Measurements from ENCODE around the gene FMNL2.

Gene FMNL2

GRCh38 chr2:152298754-152299153, 36.2 kb upstream of the FMNL2 start (continued):
- TF ChIP-seq REST (tag by site-specific recombination; IDR thresholded peaks at IDR 0.05) = no peak
- no peak for TF ChIP-seq ZNF114 (tag by site-specific recombination; IDR thresholded peaks at IDR 0.05)

- no peak for TF ChIP-seq ZNF169 (tag by site-specific recombination; IDR thresholded peaks at IDR 0.05)
- TF ChIP-seq ZNF747 (tag by site-specific recombination; IDR thresholded peaks at IDR 0.05) = no peak
- TF ChIP-seq ZNF529 (tag by site-specific recombination; IDR thresholded peaks at IDR 0.05; ENCODE audit: insufficient replicate concordance) = no peak
- no peak for TF ChIP-seq ZNF670 (tag by site-specific recombination; IDR thresholded peaks at IDR 0.05; ENCODE audit: low read depth)
- no peak for TF ChIP-seq ZNF677 (tag by site-specific recombination; IDR thresholded peaks at IDR 0.05)
- no peak for TF ChIP-seq ZNF16 (tag by site-specific recombination; IDR thresholded peaks at IDR 0.05; ENCODE audit: low read depth)
- no peak for TF ChIP-seq SCRT2 (tag by site-specific recombination; IDR thresholded peaks at IDR 0.05)
- no peak for TF ChIP-seq ZNF610 (tag by site-specific recombination; IDR thresholded peaks at IDR 0.05; ENCODE audit: borderline replicate concordance)
- TF ChIP-seq GLIS1 (tag by site-specific recombination; IDR thresholded peaks at IDR 0.05) = no peak
- no peak for TF ChIP-seq ZNF391 (tag by site-specific recombination; IDR thresholded peaks at IDR 0.05; ENCODE audit: borderline replicate concordance, low read depth)
- Histone ChIP-seq H3K4me1 (ENCODE audit: control insufficient read depth, insufficient read depth, low read length) (no peaks in the 10 kb centered on the region), H3K4me3 (ENCODE audit: low read depth, low read length) (no peak overlapping the region), H3K9me3 (ENCODE audit: control insufficient read depth, insufficient read depth, low read depth, low read length) (no peaks in the 10 kb centered on the region), H3K27ac (ENCODE audit: extremely low read depth, low read depth, low read length) (no peak overlapping the region), H3K36me3 (ENCODE audit: control insufficient read depth in 2 of 2, insufficient read depth in 1 of 2, low read length in 2 of 2) (no peaks in the 10 kb centered on the region)
- ChIA-PET POLR2A (no interaction called here), CTCF (no interaction called here)
Observed at GRCh38 chr2:152301131-152301530, 33.8 kb upstream of the FMNL2 start.

- H3K4me3 ChIP-seq (ENCODE audit: low read depth, low read length) = no peak overlapping the region
Observed at GRCh38 chr2:152303951-152304350, 31.0 kb upstream of the FMNL2 start.

More at GRCh38 chr2:152303951-152304350, 31.0 kb upstream of the FMNL2 start:
- Histone ChIP-seq H3K36me3 (ENCODE audit: control insufficient read depth in 2 of 2, insufficient read depth in 1 of 2, low read length in 2 of 2) (no peaks in the 10 kb centered on the region), H3K9me3 (ENCODE audit: control insufficient read depth, insufficient read depth, low read depth, low read length) (no peaks in the 10 kb centered on the region), H3K4me1 (ENCODE audit: control insufficient read depth, insufficient read depth, low read length) (no peaks in the 10 kb centered on the region), H3K27ac (ENCODE audit: extremely low read depth, low read depth, low read length) (no peak overlapping the region)
- TF ChIP-seq KLF10 (tag by site-specific recombination; IDR thresholded peaks at IDR 0.05) (no peak), ZNF600 (tag by site-specific recombination; IDR thresholded peaks at IDR 0.05) (no peak)
- TF ChIP-seq, protein P1, sequence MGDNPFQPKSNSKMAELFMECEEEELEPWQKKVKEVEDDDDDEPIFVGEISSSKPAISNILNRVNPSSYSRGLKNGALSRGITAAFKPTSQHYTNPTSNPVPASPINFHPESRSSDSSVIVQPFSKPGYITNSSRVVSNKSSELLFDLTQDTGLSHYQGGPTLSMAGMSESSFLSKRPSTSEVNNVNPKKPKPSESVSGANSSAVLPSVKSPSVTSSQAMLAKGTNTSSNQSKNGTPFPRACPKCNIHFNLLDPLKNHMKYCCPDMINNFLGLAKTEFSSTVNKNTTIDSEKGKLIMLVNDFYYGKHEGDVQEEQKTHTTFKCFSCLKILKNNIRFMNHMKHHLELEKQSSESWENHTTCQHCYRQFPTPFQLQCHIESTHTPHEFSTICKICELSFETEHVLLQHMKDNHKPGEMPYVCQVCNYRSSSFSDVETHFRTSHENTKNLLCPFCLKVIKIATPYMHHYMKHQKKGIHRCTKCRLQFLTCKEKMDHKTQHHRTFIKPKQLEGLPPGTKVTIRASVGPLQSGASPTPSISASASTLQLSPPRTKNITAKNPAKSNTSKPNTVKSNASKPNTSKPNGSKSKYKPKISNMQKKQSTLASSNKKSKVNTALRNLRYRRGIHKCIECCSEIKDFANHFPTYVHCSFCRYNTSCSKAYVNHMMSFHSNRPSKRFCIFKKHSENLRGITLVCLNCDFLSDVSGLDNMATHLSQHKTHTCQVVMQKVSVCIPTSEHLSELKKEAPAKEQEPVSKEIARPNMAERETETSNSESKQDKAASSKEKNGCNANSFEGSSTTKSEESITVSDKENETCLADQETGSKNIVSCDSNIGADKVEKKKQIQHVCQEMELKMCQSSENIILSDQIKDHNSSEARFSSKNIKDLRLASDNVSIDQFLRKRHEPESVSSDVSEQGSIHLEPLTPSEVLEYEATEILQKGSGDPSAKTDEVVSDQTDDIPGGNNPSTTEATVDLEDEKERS (tag by site-specific recombination; IDR thresholded peaks at IDR 0.05) = no peak
- CTCF ChIA-PET = interaction anchor here (1.6 kb wide), 1 partner anchor 9 kb away, joined by 5 read pairs; no protein-coding TSS in a partner anchor
- POLR2A ChIA-PET = no interaction called here

Measured in HEK293 (cell line).